H9 (cell line): Measurements from ENCODE around the gene PLA2G4C. TPM values are rescaled to one million over a fixed set of nuclear protein-coding genes. Genes with fewer than 3 reads are reported as not detected.

ENCODE experiments used
- DNase-seq: peaks from one replicate; pipeline ENCODE4 v3.0.0-alpha.2; 2017
- H2AFZ ChIP-seq: one replicate; pipeline ENCODE4 v1.6.1; 2013; ENCODE audit warnings: mild to moderate bottlenecking, low read length, control low read depth, moderate library complexity
- H2AK5ac ChIP-seq: 2 replicates; pipeline ENCODE4 v1.6.1; 2013; ENCODE audit warnings: low read length, control low read depth, mixed read lengths; ENCODE audit not compliant: insufficient read length
- H2BK120ac ChIP-seq: one replicate; pipeline ENCODE4 v1.6.1; 2013; ENCODE audit warnings: low read depth, mild to moderate bottlenecking, low read length, control low read depth, inconsistent platforms; ENCODE audit not compliant: poor library complexity, severe bottlenecking
- H2BK12ac ChIP-seq: 2 replicates; pipeline ENCODE4 v1.6.1; 2013; ENCODE audit warnings: low read length, control low read depth, mixed read lengths, low read depth; ENCODE audit not compliant: insufficient read length
- H2BK15ac ChIP-seq: 2 replicates; pipeline ENCODE4 v1.6.1; 2013; ENCODE audit warnings: low read depth, low read length, control low read depth
- H2BK20ac ChIP-seq: one replicate; pipeline ENCODE4 v1.6.1; 2013; ENCODE audit warnings: low read depth, mild to moderate bottlenecking, low read length, control low read depth, inconsistent platforms; ENCODE audit not compliant: poor library complexity, severe bottlenecking
- H2BK5ac ChIP-seq: 2 replicates; pipeline ENCODE4 v1.6.1; 2013; ENCODE audit warnings: low read length, control low read depth, mixed read lengths; ENCODE audit not compliant: insufficient read length
- H3K14ac ChIP-seq: 2 replicates; pipeline ENCODE4 v1.6.1; 2013; ENCODE audit warnings: low read length, control low read depth; ENCODE audit not compliant: insufficient read depth
- H3K18ac ChIP-seq: 2 replicates; pipeline ENCODE4 v1.6.1; 2013; ENCODE audit warnings: low read depth, mild to moderate bottlenecking, mixed read lengths, low read length, control low read depth; ENCODE audit not compliant: insufficient read length
- H3K23ac ChIP-seq: 2 replicates; pipeline ENCODE4 v1.6.1; 2013; ENCODE audit warnings: low read length, control low read depth, mixed read lengths, low read depth; ENCODE audit not compliant: insufficient read length
- H3K23me2 ChIP-seq: 2 replicates; pipeline ENCODE4 v1.6.1; 2013; ENCODE audit warnings: low read depth, mild to moderate bottlenecking, mixed read lengths, low read length, control low read depth; ENCODE audit not compliant: insufficient read length, poor library complexity, severe bottlenecking
- H3K27ac ChIP-seq: 2 replicates; pipeline ENCODE4 v1.5.1; 2013; ENCODE audit warnings: low read length, control low read depth, mixed read lengths, low read depth; ENCODE audit not compliant: insufficient read length
- H3K27me3 ChIP-seq: 2 replicates; pipeline ENCODE4 v1.6.1; 2013; ENCODE audit warnings: low read length, control low read depth, inconsistent platforms; ENCODE audit not compliant: insufficient read depth
- H3K4ac ChIP-seq: 2 replicates; pipeline ENCODE4 v1.6.1; 2013; ENCODE audit warnings: low read depth, mild to moderate bottlenecking, control low read depth, inconsistent platforms, low read length, moderate library complexity
- H3K4me1 ChIP-seq: 2 replicates; pipeline ENCODE4 v1.6.1; 2013; ENCODE audit warnings: low read length, control low read depth, inconsistent platforms; ENCODE audit not compliant: insufficient read depth
- H3K4me2 ChIP-seq: 2 replicates; pipeline ENCODE4 v1.6.1; 2013; ENCODE audit warnings: low read length, control low read depth, mixed read lengths; ENCODE audit not compliant: insufficient read length, insufficient read depth
- H3K56ac ChIP-seq: 2 replicates; pipeline ENCODE4 v1.6.1; 2013; ENCODE audit warnings: low read depth, mild to moderate bottlenecking, mixed read lengths, low read length, control low read depth; ENCODE audit not compliant: insufficient read length
- H3K79me1 ChIP-seq: 2 replicates; pipeline ENCODE4 v1.6.1; 2013; ENCODE audit warnings: low read depth, mild to moderate bottlenecking, moderate library complexity, low read length, control low read depth, inconsistent platforms; ENCODE audit not compliant: insufficient read depth, poor library complexity, severe bottlenecking
- H3K79me2 ChIP-seq: 2 replicates; pipeline ENCODE4 v1.6.1; 2013; ENCODE audit warnings: low read length, control low read depth, inconsistent platforms; ENCODE audit not compliant: insufficient read depth
- H3K9ac ChIP-seq: 2 replicates; pipeline ENCODE4 v1.6.1; 2013; ENCODE audit warnings: low read length, control low read depth, mixed read lengths; ENCODE audit not compliant: insufficient read length; ENCODE audit errors: extremely low read depth
- H3K9me3 ChIP-seq: one replicate; pipeline ENCODE4 v1.6.1; 2013; ENCODE audit warnings: low read depth, low read length, inconsistent platforms; ENCODE audit not compliant: control insufficient read depth
- H3T11ph ChIP-seq: one replicate; pipeline ENCODE4 v1.6.1; 2013; ENCODE audit warnings: mild to moderate bottlenecking, low read length, control low read depth, inconsistent platforms
- H4K20me1 ChIP-seq: one replicate; pipeline ENCODE4 v1.6.1; 2013; ENCODE audit not compliant: control insufficient read depth, insufficient read length, insufficient read depth
- H4K5ac ChIP-seq: 2 replicates; pipeline ENCODE4 v1.6.1; 2013; ENCODE audit warnings: low read depth, mild to moderate bottlenecking, mixed read lengths, low read length, control low read depth; ENCODE audit not compliant: insufficient read length
- H4K8ac ChIP-seq: replicated peaks from 2 replicates; pipeline ENCODE4 v1.6.1; 2013; ENCODE audit warnings: low read length, control low read depth, mixed read lengths, low read depth; ENCODE audit not compliant: insufficient read length
- H4K91ac ChIP-seq: 2 replicates; pipeline ENCODE4 v1.6.1; 2013; ENCODE audit warnings: low read depth, mild to moderate bottlenecking, moderate library complexity, mixed read lengths, low read length, control low read depth; ENCODE audit not compliant: insufficient read length
- H3K27ac Mint-ChIP-seq, 3 experiments: 2 replicates in 2 of 3; 3 replicates in 1 of 3; pipeline ENCODE4 v1.8.0; 2020 to 2021; ENCODE audit warnings: mixed read lengths in 3 of 3, mild to moderate bottlenecking in 1 of 3, moderate library complexity in 1 of 3
- H3K27me3 Mint-ChIP-seq: 2 replicates; pipeline ENCODE4 v1.8.0; 2021; ENCODE audit warnings: low read depth, mild to moderate bottlenecking, moderate library complexity, mixed read lengths
- H3K36me3 Mint-ChIP-seq, 3 experiments: 2 replicates in 2 of 3; 3 replicates in 1 of 3; pipeline ENCODE4 v1.8.0; 2020 to 2021; ENCODE audit warnings: low read depth in 3 of 3, mixed read lengths in 3 of 3; ENCODE audit not compliant: insufficient read depth in 1 of 3
- H3K4me1 Mint-ChIP-seq, 2 experiments: 2 replicates each; pipeline ENCODE4 v1.8.0; 2020; ENCODE audit warnings: mixed read lengths in 2 of 2
- H3K4me3 Mint-ChIP-seq, 2 experiments: 2 replicates in 1 of 2; 3 replicates in 1 of 2; pipeline ENCODE4 v1.8.0; 2020 to 2021; ENCODE audit warnings: mild to moderate bottlenecking in 2 of 2, mixed read lengths in 2 of 2, moderate library complexity in 1 of 2
- H3K9me3 Mint-ChIP-seq, 2 experiments: 2 replicates in 1 of 2; 3 replicates in 1 of 2; pipeline ENCODE4 v1.8.0; 2020; ENCODE audit warnings: mild to moderate bottlenecking in 2 of 2, mixed read lengths in 2 of 2, moderate library complexity in 1 of 2
- CTCF ChIP-seq: fragments of 200-600 bp; sonication (generic); conservative IDR thresholded peaks from 3 replicates; pipeline ENCODE4 v1.8.0; 2021; ENCODE audit warnings: antibody characterized with exemption, mild to moderate bottlenecking
- WGBS: extraction: QIAGEN DNeasy Blood & Tissue Kit; methylation state at CpG from one replicate; pipeline ENCODE4 v1.1.7; 2013; ENCODE audit warnings: missing lambda C conversion rate, low lambda C conversion rate, mixed read lengths; ENCODE audit not compliant: insufficient read length; ENCODE audit errors: extremely low coverage; 5-methylcytosine and 5-hydroxymethylcytosine counted together
- total RNA-seq: library from RNA; stranded (reverse); gene quantifications from 2 replicates; pipeline ENCODE4 v1.2.1, GENCODE V29; 2021

Gene PLA2G4C
- total RNA-seq, 1 experiment from 2014 or later: 7.0 TPM

- Histone ChIP-seq H2BK15ac (no peak overlapping the region), H2BK12ac (no peak overlapping the region), H3K27ac (no peak overlapping the region), H2AFZ (no peak overlapping the region), H3K18ac (no peak overlapping the region), H4K8ac (no peak overlapping the region), H2BK20ac (no peak overlapping the region), H3K9ac (no peak overlapping the region), H3K79me2 (no peaks in the 10 kb centered on the region), H3K27me3 (no peaks in the 10 kb centered on the region), H3K4me2 (no peak overlapping the region), H2BK5ac (no peak overlapping the region), H3K23me2 (no peaks in the 10 kb centered on the region), H2BK120ac (no peak overlapping the region), H3T11ph (no peak overlapping the region), H3K4ac (no peak overlapping the region), H3K4me1 (no peaks in the 10 kb centered on the region), H3K23ac (no peak overlapping the region), H3K56ac (no peak overlapping the region), H4K5ac (no peak overlapping the region), H3K14ac (no peak overlapping the region), H3K9me3 (no peaks in the 10 kb centered on the region), H2AK5ac (no peak overlapping the region), H4K91ac (no peak overlapping the region), H4K20me1 (no peaks in the 10 kb centered on the region), H3K79me1 (no peaks in the 10 kb centered on the region)
- DNase-seq: no peak
- WGBS: no CpG with 5 or more reads among the region's 12 CpGs
- no peak overlapping the region for H3K4me3 Mint-ChIP-seq
- no peak for TF ChIP-seq CTCF
- H3K36me3 Mint-ChIP-seq: peaks cover 39 to 78% (median 69%) of the 10 kb centered on the region in 3 experiments
- H3K27me3 Mint-ChIP-seq: no peaks in the 10 kb centered on the region
- no peak overlapping the region for H3K27ac Mint-ChIP-seq
- H3K4me1 Mint-ChIP-seq: no peaks in the 10 kb centered on the region
- no peaks in the 10 kb centered on the region for H3K9me3 Mint-ChIP-seq
Measured at GRCh38 chr19:48158210-48158790, 47.7 kb upstream of the PLA2G4C start.
